HG03520 (cell line): ENCODE data around the gene SH2D4B.
A peak's percentile ranks its signal among the peaks of the same experiment; 100 is the strongest.

Source experiments
- ATAC-seq: cut with Tn5 transposase; IDR thresholded peaks from one replicate; pipeline ENCODE4 v1.9.1; 2021; ENCODE audit warnings: mild to moderate bottlenecking, moderate library complexity; ENCODE audit not compliant: unreplicated experiment

Gene SH2D4B

GRCh38 chr10:80622153-80622552, 84.5 kb downstream of the SH2D4B start:
- no peak for ATAC-seq

- no peak for ATAC-seq
Measured at GRCh38 chr10:80630324-80630723, 92.6 kb downstream of the SH2D4B start.

- ATAC-seq: no peak
Measured at GRCh38 chr10:80632742-80633141, 95.0 kb downstream of the SH2D4B start.

GRCh38 chr10:80633383-80633860, 95.7 kb downstream of the SH2D4B start:
- no peak for ATAC-seq

GRCh38 chr10:80633910-80634309, 96.2 kb downstream of the SH2D4B start:
- ATAC-seq: no peak

GRCh38 chr10:80642661-80643060, 105.0 kb downstream of the SH2D4B start:
- no peak for ATAC-seq

- ATAC-seq: no peak
Measured at GRCh38 chr10:80646366-80646765, 108.7 kb downstream of the SH2D4B start.

- ATAC-seq: no peak
Measured at GRCh38 chr10:80647173-80647833, 109.6 kb downstream of the SH2D4B start.

GRCh38 chr10:80648106-80648505, 110.4 kb downstream of the SH2D4B start:
- ATAC-seq: no peak

- no peak for ATAC-seq
Measured at GRCh38 chr10:80649183-80649582, 111.5 kb downstream of the SH2D4B start.

- ATAC-seq: no peak
Measured at GRCh38 chr10:80655898-80656297, 118.2 kb downstream of the SH2D4B start.

GRCh38 chr10:80658068-80658467, 120.4 kb downstream of the SH2D4B start:
- no peak for ATAC-seq

- no peak for ATAC-seq
Measured at GRCh38 chr10:80659289-80659688, 121.6 kb downstream of the SH2D4B start.

GRCh38 chr10:80660266-80660665, 122.6 kb downstream of the SH2D4B start:
- ATAC-seq: no peak

- no peak for ATAC-seq
Measured at GRCh38 chr10:80660736-80661135, 123.0 kb downstream of the SH2D4B start.

GRCh38 chr10:80661526-80661925, 123.8 kb downstream of the SH2D4B start:
- ATAC-seq: no peak

- ATAC-seq: peak; percentile 55
Measured at GRCh38 chr10:80662429-80663261, 124.9 kb downstream of the SH2D4B start.

- peak; percentile 69 for ATAC-seq
Measured at GRCh38 chr10:80664071-80664680, 126.5 kb downstream of the SH2D4B start.

- no peak for ATAC-seq
Measured at GRCh38 chr10:80669485-80669884, 131.8 kb downstream of the SH2D4B start.

GRCh38 chr10:80670774-80671173, 133.1 kb downstream of the SH2D4B start:
- no peak for ATAC-seq

GRCh38 chr10:80671847-80672246, 134.1 kb downstream of the SH2D4B start:
- no peak for ATAC-seq

GRCh38 chr10:80672613-80673012, 134.9 kb downstream of the SH2D4B start:
- ATAC-seq: no peak
